SK-N-SH treated with all-trans-retinoic acid at 6 μM for 48 hours (cell line): ENCODE results near the gene RNASET2.

ENCODE experiments used
- ATAC-seq: fragments of 200-7000 bp; cut with Tn5 transposase; 3 replicates; pipeline ENCODE4 v1.9.1; 2020; ENCODE audit warnings: mild to moderate bottlenecking, moderate library complexity
- ARNTL ChIP-seq: fragments of 450-650 bp; formaldehyde crosslinking; IDR thresholded peaks from 2 replicates; pipeline ENCODE4 v1.5.0; 2020; ENCODE audit warnings: low read depth, mild to moderate bottlenecking, moderate library complexity, borderline replicate concordance
- BACH2 ChIP-seq: fragments of 250-450 bp; sonication (Bioruptor Pico); IDR thresholded peaks from 2 replicates; pipeline ENCODE4 v1.9.0; 2021; ENCODE audit warnings: mild to moderate bottlenecking, borderline replicate concordance
- CREB5 ChIP-seq: fragments of 250-450 bp; sonication (Bioruptor Pico); IDR thresholded peaks from 2 replicates; pipeline ENCODE4 v1.5.1; 2020; ENCODE audit warnings: low read depth, mild to moderate bottlenecking, moderate library complexity
- CSDC2 ChIP-seq: fragments of 250-450 bp; sonication (Bioruptor Pico); IDR thresholded peaks from 2 replicates; pipeline ENCODE4 v1.5.0; 2020; ENCODE audit warnings: mild to moderate bottlenecking, moderate library complexity
- CSRNP3 ChIP-seq: fragments of 250-450 bp; sonication (Bioruptor Pico); IDR thresholded peaks from 2 replicates; pipeline ENCODE4 v1.5.1; 2021; ENCODE audit warnings: mild to moderate bottlenecking, moderate library complexity
- GLIS3 ChIP-seq: fragments of 250-450 bp; sonication (Bioruptor Pico); IDR thresholded peaks from 2 replicates; pipeline ENCODE4 v1.5.0; 2020; ENCODE audit warnings: mild to moderate bottlenecking, moderate library complexity
- ISL1 ChIP-seq: fragments of 250-450 bp; sonication (Bioruptor Pico); IDR thresholded peaks from 2 replicates; pipeline ENCODE4 v2.1.2; 2022; ENCODE audit warnings: mild to moderate bottlenecking, moderate library complexity
- OSR1 ChIP-seq: fragments of 250-450 bp; sonication (Bioruptor Pico); IDR thresholded peaks from 2 replicates; pipeline ENCODE4 v1.8.0; 2022; ENCODE audit warnings: moderate library complexity, mild to moderate bottlenecking, inconsistent platforms
- RARB ChIP-seq: fragments of 250-450 bp; sonication (Bioruptor Pico); IDR thresholded peaks from 2 replicates; pipeline ENCODE4 v1.8.0; 2021; ENCODE audit warnings: mild to moderate bottlenecking, moderate library complexity
- SNAI2 ChIP-seq: fragments of 250-450 bp; sonication (Bioruptor Pico); IDR thresholded peaks from 2 replicates; pipeline ENCODE4 v1.5.0; 2020; ENCODE audit warnings: mild to moderate bottlenecking, moderate library complexity
- TCF4 ChIP-seq: fragments of 250-450 bp; sonication (Bioruptor Pico); IDR thresholded peaks from 2 replicates; pipeline ENCODE4 v1.8.0; 2021; ENCODE audit warnings: mild to moderate bottlenecking, moderate library complexity, borderline replicate concordance
- TSHZ2 ChIP-seq: fragments of 250-450 bp; sonication (Bioruptor Pico); IDR thresholded peaks from 2 replicates; pipeline ENCODE4 v1.5.0; 2020; ENCODE audit warnings: mild to moderate bottlenecking, moderate library complexity
- ZFP3 ChIP-seq: fragments of 250-450 bp; sonication (Bioruptor Pico); IDR thresholded peaks from 2 replicates; pipeline ENCODE4 v1.5.0; 2020; ENCODE audit warnings: mild to moderate bottlenecking, moderate library complexity
- ZFP30 ChIP-seq: fragments of 450-650 bp; formaldehyde crosslinking; IDR thresholded peaks from 2 replicates; pipeline ENCODE4 v1.5.0; 2022; ENCODE audit warnings: mild to moderate bottlenecking, moderate library complexity
- ZNF565 ChIP-seq: fragments of 450-650 bp; formaldehyde crosslinking; conservative IDR thresholded peaks from 2 replicates; pipeline ENCODE4 v1.5.0; 2020; ENCODE audit warnings: low read depth, mild to moderate bottlenecking, moderate library complexity
- ZNF70 ChIP-seq: fragments of 450-650 bp; formaldehyde crosslinking; IDR thresholded peaks from 2 replicates; pipeline ENCODE4 v1.5.0; 2020; ENCODE audit warnings: mild to moderate bottlenecking, moderate library complexity
- ZNF8 ChIP-seq: fragments of 450-650 bp; formaldehyde crosslinking; IDR thresholded peaks from 2 replicates; pipeline ENCODE4 v1.5.0; 2020; ENCODE audit warnings: mild to moderate bottlenecking, moderate library complexity
- TF ChIP-seq, protein P1 (sequence below): fragments of 250-450 bp; sonication (Bioruptor Pico); IDR thresholded peaks from 2 replicates; pipeline ENCODE4 v1.8.0; 2021; ENCODE audit warnings: low read depth, mild to moderate bottlenecking, moderate library complexity, borderline replicate concordance
- TF ChIP-seq, protein P2 (sequence below): fragments of 250-450 bp; sonication (Bioruptor Pico); IDR thresholded peaks from 2 replicates; pipeline ENCODE4 v1.8.0; 2020; ENCODE audit warnings: mild to moderate bottlenecking, moderate library complexity, borderline replicate concordance

The RNASET2 gene

GRCh38 chr6:166972101-166972500 lies 15.8 kb upstream of the RNASET2 start:
- TF ChIP-seq ARNTL (CRISPR knock-in tag), result no peak
- no peak for TF ChIP-seq ZNF565 (CRISPR knock-in tag)
- no peak for TF ChIP-seq TSHZ2 (CRISPR knock-in tag)
- no peak for TF ChIP-seq ZNF70 (CRISPR knock-in tag)
- no peak for TF ChIP-seq ISL1 (CRISPR knock-in tag)
- ATAC-seq, result no peak

DNA sequence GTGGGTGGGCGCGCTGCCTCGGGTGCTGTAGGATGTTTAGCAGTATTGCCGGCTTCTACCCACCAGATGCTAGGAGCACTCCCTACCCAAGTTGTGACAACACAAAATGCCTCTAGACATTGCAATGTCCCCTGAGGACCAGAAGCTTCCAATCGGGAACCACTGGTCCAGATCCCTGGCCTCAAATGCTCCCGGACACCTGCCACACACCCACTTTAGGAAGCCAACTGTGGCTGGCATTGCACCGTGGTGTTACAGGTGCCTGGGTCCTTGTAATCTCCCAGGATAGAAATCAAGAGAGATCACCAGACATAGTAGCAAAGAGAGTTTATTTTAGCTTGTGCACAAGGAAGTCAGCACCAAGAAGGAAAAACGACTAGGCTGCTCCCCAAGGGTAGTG lies 14.9 kb upstream of the RNASET2 start:
- no peak for ATAC-seq
- no peak for TF ChIP-seq TCF4 (CRISPR knock-in tag)
- no peak for TF ChIP-seq ZNF565 (CRISPR knock-in tag)
- no peak for TF ChIP-seq SNAI2
- no peak for TF ChIP-seq ZNF70 (CRISPR knock-in tag)
- no peak for TF ChIP-seq ISL1 (CRISPR knock-in tag)
- TF ChIP-seq, protein P1, sequence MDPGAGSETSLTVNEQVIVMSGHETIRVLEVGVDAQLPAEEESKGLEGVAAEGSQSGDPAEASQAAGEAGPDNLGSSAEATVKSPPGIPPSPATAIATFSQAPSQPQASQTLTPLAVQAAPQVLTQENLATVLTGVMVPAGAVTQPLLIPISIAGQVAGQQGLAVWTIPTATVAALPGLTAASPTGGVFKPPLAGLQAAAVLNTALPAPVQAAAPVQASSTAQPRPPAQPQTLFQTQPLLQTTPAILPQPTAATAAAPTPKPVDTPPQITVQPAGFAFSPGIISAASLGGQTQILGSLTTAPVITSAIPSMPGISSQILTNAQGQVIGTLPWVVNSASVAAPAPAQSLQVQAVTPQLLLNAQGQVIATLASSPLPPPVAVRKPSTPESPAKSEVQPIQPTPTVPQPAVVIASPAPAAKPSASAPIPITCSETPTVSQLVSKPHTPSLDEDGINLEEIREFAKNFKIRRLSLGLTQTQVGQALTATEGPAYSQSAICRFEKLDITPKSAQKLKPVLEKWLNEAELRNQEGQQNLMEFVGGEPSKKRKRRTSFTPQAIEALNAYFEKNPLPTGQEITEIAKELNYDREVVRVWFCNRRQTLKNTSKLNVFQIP, result no peak
- TF ChIP-seq ZFP30 (CRISPR knock-in tag), result no peak
- TF ChIP-seq BACH2 (CRISPR knock-in tag), result no peak
- TF ChIP-seq TSHZ2 (CRISPR knock-in tag), result no peak
- TF ChIP-seq ARNTL (CRISPR knock-in tag), result no peak
- no peak for TF ChIP-seq RARB (CRISPR knock-in tag)
- no peak for TF ChIP-seq ZFP3 (CRISPR knock-in tag)
- TF ChIP-seq OSR1 (CRISPR knock-in tag), result no peak
- no peak for TF ChIP-seq CSRNP3 (CRISPR knock-in tag)
- TF ChIP-seq, protein P2, sequence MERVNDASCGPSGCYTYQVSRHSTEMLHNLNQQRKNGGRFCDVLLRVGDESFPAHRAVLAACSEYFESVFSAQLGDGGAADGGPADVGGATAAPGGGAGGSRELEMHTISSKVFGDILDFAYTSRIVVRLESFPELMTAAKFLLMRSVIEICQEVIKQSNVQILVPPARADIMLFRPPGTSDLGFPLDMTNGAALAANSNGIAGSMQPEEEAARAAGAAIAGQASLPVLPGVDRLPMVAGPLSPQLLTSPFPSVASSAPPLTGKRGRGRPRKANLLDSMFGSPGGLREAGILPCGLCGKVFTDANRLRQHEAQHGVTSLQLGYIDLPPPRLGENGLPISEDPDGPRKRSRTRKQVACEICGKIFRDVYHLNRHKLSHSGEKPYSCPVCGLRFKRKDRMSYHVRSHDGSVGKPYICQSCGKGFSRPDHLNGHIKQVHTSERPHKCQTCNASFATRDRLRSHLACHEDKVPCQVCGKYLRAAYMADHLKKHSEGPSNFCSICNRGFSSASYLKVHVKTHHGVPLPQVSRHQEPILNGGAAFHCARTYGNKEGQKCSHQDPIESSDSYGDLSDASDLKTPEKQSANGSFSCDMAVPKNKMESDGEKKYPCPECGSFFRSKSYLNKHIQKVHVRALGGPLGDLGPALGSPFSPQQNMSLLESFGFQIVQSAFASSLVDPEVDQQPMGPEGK, result no peak
- no peak for TF ChIP-seq CSDC2 (CRISPR knock-in tag)
- no peak for TF ChIP-seq GLIS3
- TF ChIP-seq CREB5 (CRISPR knock-in tag), result no peak
- TF ChIP-seq ZNF8, result no peak
